CD4-positive, alpha-beta T cell treated with Interleukin-15 for 1 hour (primary cell): ENCODE measurements around the gene SOCS1.
"Not testable (repeated sequence)": the region's sequence is repeated elsewhere in the genome, so short reads cannot be mapped to it uniquely, and the experiment has no call there.

ENCODE experiments used
- DNase-seq: peaks from one replicate; pipeline ENCODE4 v3.0.0-alpha.2; 2020

The SOCS1 gene

GRCh38 chr16:11224096-11224893, 31.7 kb downstream of the SOCS1 start:
- DNase-seq, result peak; percentile 78

- not testable (repeated sequence) for DNase-seq
Measured at GRCh38 chr16:11220507-11220906, 35.5 kb downstream of the SOCS1 start.

GRCh38 chr16:11219178-11219577, 36.8 kb downstream of the SOCS1 start:
- DNase-seq, result no peak

DNA sequence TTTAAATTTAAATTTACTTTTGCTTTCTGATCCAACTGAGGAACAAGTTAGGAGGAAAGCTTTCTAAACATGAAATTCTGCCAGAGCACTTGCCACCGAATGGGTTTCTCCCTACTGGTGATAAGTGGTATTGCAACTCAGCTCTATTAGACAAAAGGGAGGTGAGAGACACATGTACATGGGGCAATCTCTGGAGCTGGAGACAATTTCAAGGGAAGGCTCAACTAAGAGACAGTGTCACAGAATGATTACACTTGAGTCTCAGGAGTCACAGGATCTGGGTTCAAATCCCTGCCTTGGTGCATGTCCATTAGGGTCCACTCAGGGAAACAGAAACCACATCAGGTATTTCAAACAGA, 37.4 kb downstream of the SOCS1 start:
- DNase-seq, result no peak

- no peak for DNase-seq
Measured at GRCh38 chr16:11217651-11218603, 38.1 kb downstream of the SOCS1 start.

DNA sequence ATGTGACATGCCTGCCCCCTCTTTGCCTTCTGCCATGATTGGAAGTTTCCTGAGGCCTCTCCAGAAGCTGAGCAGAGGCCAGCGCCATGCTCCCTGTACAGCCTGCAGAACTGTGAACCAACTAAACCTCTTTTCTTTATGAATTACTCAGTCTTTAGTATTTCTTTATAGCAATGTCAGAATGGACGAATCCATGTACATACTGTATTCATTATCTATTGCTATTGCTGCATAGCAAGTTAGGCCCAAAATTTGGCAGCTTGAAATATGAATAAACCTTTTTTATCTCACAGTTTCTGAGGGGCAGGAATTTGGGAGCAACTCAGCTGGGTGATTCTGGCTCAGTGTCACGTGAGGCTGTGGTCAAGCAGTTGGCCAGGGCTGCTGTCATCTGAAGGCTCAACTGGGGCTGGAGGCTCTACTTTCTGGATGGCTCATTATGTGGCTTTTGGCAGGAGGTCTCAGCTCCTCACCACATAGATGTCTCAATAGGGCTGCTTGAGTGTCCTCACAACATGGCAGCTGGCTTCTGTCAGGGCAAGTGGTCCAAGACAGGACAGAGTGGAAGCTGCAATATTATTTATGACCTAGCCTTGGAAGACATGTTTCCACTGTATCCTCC, 40.0 kb downstream of the SOCS1 start:
- no peak for DNase-seq

GRCh38 chr16:11213799-11214198, 42.2 kb downstream of the SOCS1 start:
- DNase-seq, result no peak

DNA sequence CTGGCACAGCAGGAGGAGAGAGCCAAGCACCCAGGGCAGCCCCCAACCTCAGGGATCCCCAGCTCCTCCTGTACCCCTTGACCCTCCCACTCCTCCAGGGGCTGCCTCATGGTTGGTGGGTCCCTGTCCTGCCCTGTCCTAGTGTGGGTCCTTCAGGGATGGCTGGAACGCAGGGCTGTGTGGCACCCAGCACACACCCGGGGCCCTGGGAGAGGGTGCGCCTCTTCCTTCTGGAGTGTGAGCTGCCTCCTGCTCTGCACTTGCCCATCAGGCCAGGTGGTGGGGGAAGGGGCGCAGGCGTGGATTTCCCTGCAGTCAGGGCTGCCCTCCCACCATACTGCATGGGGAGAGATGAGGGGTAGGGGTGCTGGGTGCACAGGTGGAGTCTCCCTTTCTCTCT, 42.6 kb downstream of the SOCS1 start:
- no peak for DNase-seq

DNA sequence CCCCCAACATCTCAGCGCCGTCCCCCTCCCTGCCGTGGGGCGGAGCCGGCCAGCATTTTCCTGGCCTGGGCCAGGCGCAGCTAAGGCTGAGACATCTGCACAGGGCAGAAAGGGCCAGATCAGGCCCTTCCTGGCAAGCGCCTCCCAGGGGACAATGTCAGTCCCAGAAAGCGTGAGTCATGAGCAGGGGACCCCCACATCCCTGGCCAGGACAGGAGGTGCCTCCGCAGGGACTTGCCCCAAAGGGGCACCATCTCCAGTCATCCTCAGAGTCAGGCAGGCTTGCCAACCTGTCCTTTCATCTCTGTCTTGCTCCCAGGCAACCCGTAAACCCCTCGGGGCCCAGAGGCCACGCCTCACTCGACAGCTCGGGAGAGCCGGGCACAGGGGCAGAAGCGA, 43.2 kb downstream of the SOCS1 start:
- no peak for DNase-seq

GRCh38 chr16:11211977-11212797, 43.8 kb downstream of the SOCS1 start:
- no peak for DNase-seq

GRCh38 chr16:11211061-11211976, 44.7 kb downstream of the SOCS1 start:
- no peak for DNase-seq

DNA sequence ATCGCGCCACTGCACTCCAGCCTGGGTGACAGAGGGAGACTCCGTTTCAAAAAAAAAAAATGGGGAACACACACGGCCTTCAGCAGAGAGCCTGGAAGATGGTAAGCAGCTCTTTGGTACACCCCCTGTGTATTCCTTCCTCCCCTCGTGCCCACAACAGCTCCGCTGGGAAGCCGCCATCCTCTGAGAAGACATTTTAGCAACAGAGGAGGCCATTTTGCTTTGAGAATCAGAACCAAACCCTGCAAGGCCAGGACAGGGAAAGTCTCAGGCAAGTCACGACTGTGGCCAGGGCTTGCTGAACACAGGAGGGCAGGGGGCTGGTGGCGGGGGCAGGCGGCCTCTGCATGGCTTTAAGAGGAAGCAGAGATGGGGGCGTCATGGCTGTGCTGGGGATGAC, 45.7 kb downstream of the SOCS1 start:
- no peak for DNase-seq

GRCh38 chr16:11208916-11209665, 46.9 kb downstream of the SOCS1 start:
- peak; percentile 65 for DNase-seq

DNA sequence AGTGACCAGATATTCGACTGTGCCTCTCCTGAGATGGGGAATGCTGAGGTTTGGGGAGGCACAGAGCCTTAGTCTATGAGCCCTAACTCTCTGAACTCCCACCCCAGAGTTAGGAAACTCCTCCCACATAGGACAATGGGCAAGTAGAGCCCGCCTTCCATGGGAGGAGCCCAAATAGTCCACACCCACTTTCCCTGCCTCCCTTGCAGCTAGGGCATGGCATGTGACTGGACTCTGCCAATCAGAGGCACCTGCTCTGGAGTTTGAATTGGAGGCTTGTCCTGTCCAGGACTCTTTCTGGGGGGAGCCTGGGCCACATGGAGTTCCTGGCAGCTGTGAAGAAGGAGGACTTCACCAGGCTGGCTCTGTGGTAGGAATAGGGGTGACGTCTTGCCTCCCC, 48.4 kb downstream of the SOCS1 start:
- no peak for DNase-seq

GRCh38 chr16:11205754-11206581, 50.0 kb downstream of the SOCS1 start:
- DNase-seq, result no peak

DNA sequence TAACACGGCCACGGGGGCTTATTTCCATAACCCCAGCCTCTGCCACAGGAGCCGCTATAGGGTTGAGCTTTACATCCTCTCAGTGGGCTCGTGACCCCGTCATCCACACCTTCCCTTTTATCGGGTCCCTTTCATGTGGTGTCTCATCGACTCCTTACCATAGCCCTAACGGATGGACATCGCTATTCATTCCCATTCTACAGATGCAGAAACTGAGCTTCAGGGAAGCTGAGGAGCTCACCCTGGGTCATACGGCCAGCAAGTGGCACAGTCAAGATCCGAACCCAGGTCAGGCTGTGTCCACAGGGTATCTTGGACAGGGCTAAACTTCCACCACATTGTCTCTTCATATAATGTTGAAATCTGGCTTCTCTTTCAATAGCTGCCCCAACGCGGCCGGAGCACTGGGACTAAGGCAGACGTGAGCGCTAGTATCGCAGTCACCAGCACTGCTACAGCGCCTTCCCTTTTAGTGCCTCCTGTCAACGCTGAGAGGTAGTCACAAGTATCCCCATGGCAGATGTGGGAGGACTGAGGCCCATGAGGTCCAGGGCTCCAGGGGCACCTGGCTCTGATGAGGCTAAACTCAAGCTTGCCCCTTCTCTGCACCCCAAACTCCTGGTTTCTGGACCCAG, 50.8 kb downstream of the SOCS1 start:
- DNase-seq, result no peak

- no peak for DNase-seq
Measured at GRCh38 chr16:11204513-11205047, 51.4 kb downstream of the SOCS1 start.
